Parathyroid adenoma (tissue), 2 donors: ENCODE measurements around the gene PIK3AP1.
"Not testable (repeated sequence)": the region's sequence is repeated elsewhere in the genome, so short reads cannot be mapped to it uniquely, and the experiment has no call there.

ENCODE experiments used
- H2AFZ ChIP-seq: fragments of 300-600 bp; sonication (generic); one replicate; pipeline ENCODE4 v1.7.0; 2017; ENCODE audit warnings: antibody characterized with exemption, mild to moderate bottlenecking
- H3K27ac ChIP-seq: fragments of 300-600 bp; sonication (generic); one replicate; pipeline ENCODE4 v1.7.0; 2017
- H3K27me3 ChIP-seq: fragments of 300-600 bp; sonication (generic); one replicate; pipeline ENCODE4 v1.7.0; 2017; ENCODE audit warnings: low read length; ENCODE audit not compliant: control insufficient read depth, insufficient read depth
- H3K36me3 ChIP-seq: fragments of 300-600 bp; sonication (generic); one replicate; pipeline ENCODE4 v1.7.0; 2017; ENCODE audit warnings: low read length; ENCODE audit not compliant: control insufficient read depth, insufficient read depth
- H3K4me1 ChIP-seq: fragments of 300-600 bp; sonication (generic); one replicate; pipeline ENCODE4 v1.7.0; 2017; ENCODE audit warnings: control low read depth
- H3K4me2 ChIP-seq: fragments of 300-600 bp; sonication (generic); one replicate; pipeline ENCODE4 v1.7.0; 2017; ENCODE audit warnings: low read length
- H3K4me3 ChIP-seq: fragments of 300-600 bp; sonication (generic); one replicate; pipeline ENCODE4 v1.7.0; 2017; ENCODE audit warnings: low read depth, low read length
- H3K79me2 ChIP-seq: fragments of 300-600 bp; sonication (generic); one replicate; pipeline ENCODE4 v1.7.0; 2017; ENCODE audit warnings: control low read depth
- H3K9ac ChIP-seq: fragments of 300-600 bp; sonication (generic); one replicate; pipeline ENCODE4 v1.7.0; 2017; ENCODE audit warnings: mild to moderate bottlenecking
- H3K9me3 ChIP-seq: fragments of 300-600 bp; sonication (generic); one replicate; pipeline ENCODE4 v1.7.0; 2017; ENCODE audit warnings: low read length; ENCODE audit not compliant: control insufficient read depth
- CTCF ChIP-seq: fragments of 300-600 bp; sonication (generic); IDR thresholded peaks from one replicate; pipeline ENCODE4 v1.7.0; 2017; ENCODE audit warnings: antibody characterized with exemption, mild to moderate bottlenecking
- donor health status: primary hyperparathyroidism.

Gene PIK3AP1

DNA sequence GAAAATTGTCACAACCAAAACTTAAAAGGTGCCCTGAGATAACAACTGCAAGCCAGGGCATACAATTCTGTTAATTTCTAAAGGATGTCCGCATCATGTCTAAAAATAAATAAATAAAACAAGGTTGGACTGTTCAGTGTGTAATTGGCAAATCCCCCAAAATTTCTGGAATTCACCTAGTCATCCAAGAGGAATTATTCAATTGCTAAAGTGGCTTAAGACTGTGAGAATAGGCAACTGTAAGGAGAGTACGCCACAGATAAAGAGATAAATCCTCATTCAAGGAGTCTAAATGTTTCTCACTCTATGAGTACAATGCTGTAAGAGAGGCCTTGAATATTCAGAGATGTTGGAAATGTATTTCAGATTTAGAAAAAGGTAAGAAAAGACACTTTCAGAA, 37.2 kb downstream of the PIK3AP1 start:
- H3K27me3 ChIP-seq, result no peaks in the 10 kb centered on the region
- H3K79me2 ChIP-seq, result no peaks in the 10 kb centered on the region
- no peak for TF ChIP-seq CTCF
- no peaks in the 10 kb centered on the region for H3K4me1 ChIP-seq
- no peaks in the 10 kb centered on the region for H3K36me3 ChIP-seq
- H3K9me3 ChIP-seq, result no peaks in the 10 kb centered on the region
- no peak overlapping the region for H3K9ac ChIP-seq
- no peak overlapping the region for H3K27ac ChIP-seq
- H2AFZ ChIP-seq, result no peak overlapping the region
- no peak overlapping the region for H3K4me3 ChIP-seq
- no peak overlapping the region for H3K4me2 ChIP-seq

DNA sequence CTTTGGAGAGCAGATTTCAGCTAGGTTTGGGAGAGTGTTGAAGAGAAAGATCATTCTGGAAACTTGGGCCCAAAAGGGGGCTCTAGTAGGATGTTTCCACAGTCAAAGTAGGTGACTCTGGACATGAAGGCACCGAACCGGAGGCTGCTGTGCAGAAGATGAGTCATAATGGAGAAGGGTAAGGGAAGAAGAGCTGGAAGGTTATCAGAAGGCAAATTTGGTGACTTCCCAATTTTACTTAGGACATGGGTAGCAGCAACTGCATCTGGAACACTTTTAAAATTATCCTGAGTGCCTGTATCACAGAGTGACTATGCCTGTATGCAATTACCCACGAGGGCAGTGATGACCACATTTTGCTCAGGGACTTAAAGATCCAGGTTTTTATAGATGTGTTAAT, 38.8 kb downstream of the PIK3AP1 start:
- Histone ChIP-seq H3K9me3 (no peaks in the 10 kb centered on the region), H3K4me1 (no peaks in the 10 kb centered on the region), H3K27me3 (no peaks in the 10 kb centered on the region), H3K9ac (no peak overlapping the region), H3K4me2 (no peak overlapping the region), H3K36me3 (no peaks in the 10 kb centered on the region), H3K4me3 (no peak overlapping the region), H3K27ac (no peak overlapping the region), H3K79me2 (no peaks in the 10 kb centered on the region), H2AFZ (no peak overlapping the region)
- no peak for TF ChIP-seq CTCF

DNA sequence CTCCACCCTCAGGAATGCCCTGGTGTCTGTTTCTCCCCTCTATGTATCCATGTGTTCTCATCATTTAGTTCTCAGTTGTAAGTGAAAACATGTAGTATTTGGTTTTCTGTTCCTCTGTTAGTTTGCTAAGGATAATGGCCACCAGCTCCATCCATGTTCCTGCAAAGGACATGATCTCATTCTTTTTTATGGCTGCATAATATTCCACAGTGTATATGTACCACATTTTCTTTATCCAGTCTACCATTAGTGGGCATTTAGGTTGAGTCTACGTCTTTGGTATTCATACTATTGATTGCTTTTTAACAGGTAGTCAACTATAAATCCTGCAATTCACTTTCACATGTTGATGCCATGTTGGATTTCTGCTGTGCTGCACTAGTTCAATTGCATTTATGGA, 39.9 kb downstream of the PIK3AP1 start:
- not testable (repeated sequence) for H3K4me3 ChIP-seq, H3K36me3 ChIP-seq

GRCh38 chr10:96678725-96679124, 41.6 kb downstream of the PIK3AP1 start:
- H3K9me3 ChIP-seq, result no peaks in the 10 kb centered on the region
- no peak for TF ChIP-seq CTCF
- H3K27me3 ChIP-seq, result no peaks in the 10 kb centered on the region
- H3K36me3 ChIP-seq, result no peaks in the 10 kb centered on the region
- no peak overlapping the region for H3K9ac ChIP-seq
- no peak overlapping the region for H3K4me2 ChIP-seq
- H3K4me3 ChIP-seq, result no peak overlapping the region
- H3K4me1 ChIP-seq, result peaks cover 12% of the 10 kb centered on the region
- no peak overlapping the region for H3K27ac ChIP-seq
- H2AFZ ChIP-seq, result no peak overlapping the region
- no peaks in the 10 kb centered on the region for H3K79me2 ChIP-seq

More for the DNA sequence above, 39.9 kb downstream of the PIK3AP1 start:
- not testable (repeated sequence) for H3K27ac ChIP-seq, H3K4me2 ChIP-seq, H2AFZ ChIP-seq, H3K9me3 ChIP-seq, H3K79me2 ChIP-seq, H3K27me3 ChIP-seq, H3K4me1 ChIP-seq, H3K9ac ChIP-seq

- no peaks in the 10 kb centered on the region for H3K27me3 ChIP-seq
- no peaks in the 10 kb centered on the region for H3K9me3 ChIP-seq
- no peak overlapping the region for H3K27ac ChIP-seq
- TF ChIP-seq CTCF, result no peak
- H3K36me3 ChIP-seq, result no peaks in the 10 kb centered on the region
- no peak overlapping the region for H3K4me3 ChIP-seq
- peaks cover 13% of the 10 kb centered on the region for H3K4me1 ChIP-seq
- H3K79me2 ChIP-seq, result no peaks in the 10 kb centered on the region
- no peak overlapping the region for H3K4me2 ChIP-seq
- no peak overlapping the region for H3K9ac ChIP-seq
- H2AFZ ChIP-seq, result no peak overlapping the region
Measured at GRCh38 chr10:96676272-96677112, 43.8 kb downstream of the PIK3AP1 start.
